HTERT RPE-1 (cell line): ENCODE results near the gene SRSF1.

Experiments
- in situ Hi-C: fragments of 300-500 bp; cut with MboI; formaldehyde crosslinking; loops from 4 replicates; pipeline ENCODE4 v1.14.3; 2020; ENCODE audit warnings: low sequenced_read_pairs

SRSF1 gene

GRCh38 chr17:58019521-58019920 lies 12.5 kb upstream of the SRSF1 start:
- in situ Hi-C loops: no loop called here

DNA sequence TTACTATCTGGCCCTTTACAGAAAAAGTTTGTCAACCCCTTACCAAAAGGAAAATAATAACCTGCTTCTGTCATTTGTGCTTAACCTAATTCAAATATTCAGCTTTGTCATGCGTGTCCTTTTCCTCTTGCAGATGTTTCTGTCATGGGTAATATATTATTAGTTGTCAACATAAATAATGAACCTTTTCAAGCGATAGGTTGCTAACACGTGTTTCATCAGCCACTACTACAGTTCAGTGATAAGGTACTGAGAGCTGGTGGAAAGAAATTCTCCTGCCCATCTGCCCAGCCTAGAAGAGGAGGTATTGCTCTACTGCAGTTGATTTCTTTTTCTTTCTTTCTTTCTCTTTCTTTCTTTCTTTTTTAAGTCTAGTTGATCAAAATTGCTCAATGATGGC lies 12.0 kb upstream of the SRSF1 start:
- in situ Hi-C loops: no loop called here

- in situ Hi-C loops: no loop called here
Observed at GRCh38 chr17:58010067-58010799, 3.2 kb upstream of the SRSF1 start.

- in situ Hi-C loops: no loop called here
Observed at GRCh38 chr17:58007781-58008706, 998 bp upstream of the SRSF1 start.

DNA sequence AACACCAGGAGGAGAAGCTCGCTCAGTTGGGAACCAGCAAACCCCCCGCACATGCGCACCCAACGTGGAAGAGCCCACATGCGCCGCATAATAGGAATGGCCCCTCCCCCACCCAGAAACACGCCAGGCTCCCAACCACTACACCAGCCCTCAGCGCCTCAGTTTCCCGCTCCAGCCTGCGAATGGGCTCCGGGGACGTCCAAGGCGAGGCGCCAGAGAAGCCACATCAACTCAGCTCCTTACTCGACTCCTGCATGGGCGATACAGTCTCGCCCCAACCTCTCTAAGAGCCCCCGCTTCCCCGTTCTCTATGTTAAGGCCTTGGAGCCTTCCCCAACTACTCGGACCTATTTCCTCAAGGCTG lies 504 bp downstream of the SRSF1 start:
- in situ Hi-C loops: no loop called here

DNA sequence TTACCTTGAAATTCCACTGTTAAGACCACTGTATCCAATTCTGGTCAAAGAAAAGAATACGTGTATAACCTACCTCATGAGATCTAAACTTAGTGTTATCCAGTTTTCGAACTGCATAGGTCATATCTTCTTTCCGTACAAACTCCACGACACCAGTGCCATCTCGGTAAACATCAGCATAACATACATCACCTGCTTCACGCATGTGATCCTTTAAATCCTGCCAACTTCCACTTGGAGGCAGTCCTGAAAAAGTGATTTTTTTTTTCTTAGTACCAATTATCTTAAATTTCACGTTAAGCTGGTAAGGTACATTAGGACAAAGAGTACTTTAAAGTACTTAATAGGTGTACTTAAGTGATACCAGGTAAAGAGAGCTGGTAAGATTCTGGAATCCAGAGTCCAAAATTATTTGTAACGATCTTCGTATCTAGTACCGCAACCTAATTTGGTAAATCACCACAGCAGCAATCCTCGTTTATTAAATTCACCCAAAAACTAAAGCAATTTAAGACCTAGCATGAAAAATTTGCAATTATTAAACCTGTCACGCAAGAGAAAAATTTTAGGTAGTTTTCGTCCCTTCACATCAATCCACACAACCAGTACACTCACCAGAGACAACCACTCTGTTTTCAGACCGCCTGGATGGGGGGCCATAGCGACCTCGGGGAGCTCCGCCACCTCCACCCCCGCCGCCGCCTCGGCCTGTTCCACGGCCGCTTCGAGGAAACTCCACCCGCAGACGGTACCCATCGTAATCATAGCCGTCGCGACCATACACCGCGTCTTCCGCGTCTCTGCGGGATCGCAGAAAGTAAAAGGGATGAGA lies 1.1 kb downstream of the SRSF1 start:
- in situ Hi-C loops: no loop called here

- in situ Hi-C loops: no loop called here
Observed at GRCh38 chr17:58005031-58005727, 1.9 kb downstream of the SRSF1 start.

GRCh38 chr17:58004060-58004459 lies 3.0 kb downstream of the SRSF1 start:
- in situ Hi-C loops: no loop called here

DNA sequence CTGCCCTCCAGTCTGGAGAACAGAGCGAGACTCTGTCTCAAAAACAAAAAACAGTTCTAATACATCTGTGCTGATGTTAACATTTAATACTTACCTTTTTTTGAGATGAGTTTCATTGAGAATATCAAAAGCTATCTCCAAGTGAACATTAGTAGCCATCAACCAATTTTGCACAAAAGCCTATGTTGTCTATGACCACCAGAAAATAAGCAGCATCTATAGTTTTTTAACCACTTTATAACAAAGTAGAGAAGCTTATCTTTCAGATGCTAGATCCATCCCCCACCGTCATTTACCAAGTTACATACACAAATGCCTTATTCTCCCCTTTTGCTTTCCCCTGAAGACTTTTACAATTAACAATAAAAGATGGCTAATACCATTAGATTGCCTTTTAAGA lies 4.1 kb downstream of the SRSF1 start:
- in situ Hi-C loops: no loop called here

GRCh38 chr17:58002154-58002948 lies 4.7 kb downstream of the SRSF1 start:
- in situ Hi-C loops: no loop called here

- in situ Hi-C loops: no loop called here
Observed at GRCh38 chr17:58001461-58002124, 5.5 kb downstream of the SRSF1 start.

- in situ Hi-C loops: loop anchor here (25.0 kb wide), 1 partner anchor 137 kb away; the partner anchor contains the start of gene MRPS23
Observed at GRCh38 chr17:57999496-58000017, 7.5 kb downstream of the SRSF1 start.

DNA sequence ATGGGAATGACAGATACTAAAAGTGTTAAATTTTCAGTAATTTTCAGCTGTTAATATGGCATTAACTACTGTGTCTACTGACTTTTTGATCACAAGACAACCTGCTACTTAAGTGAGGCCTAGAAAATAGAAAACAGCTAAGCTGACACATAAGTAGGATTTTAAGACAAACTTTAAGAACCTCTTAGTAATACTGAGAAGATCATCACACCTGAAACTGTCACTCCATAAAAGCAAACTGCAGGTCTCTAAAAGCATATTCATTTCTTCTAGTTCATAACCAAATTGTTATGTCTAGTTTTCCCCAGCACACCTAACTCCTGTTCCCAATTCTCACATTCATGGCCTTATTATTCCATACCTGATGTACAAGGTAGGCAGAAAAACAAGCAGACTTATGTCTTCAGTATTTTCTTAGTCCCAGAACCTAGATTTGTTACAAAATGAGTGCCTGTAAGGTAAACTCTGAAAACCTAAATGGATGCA lies 8.0 kb downstream of the SRSF1 start:
- in situ Hi-C loops: loop anchor here (25.0 kb wide), 1 partner anchor 137 kb away; the partner anchor contains the start of gene MRPS23

DNA sequence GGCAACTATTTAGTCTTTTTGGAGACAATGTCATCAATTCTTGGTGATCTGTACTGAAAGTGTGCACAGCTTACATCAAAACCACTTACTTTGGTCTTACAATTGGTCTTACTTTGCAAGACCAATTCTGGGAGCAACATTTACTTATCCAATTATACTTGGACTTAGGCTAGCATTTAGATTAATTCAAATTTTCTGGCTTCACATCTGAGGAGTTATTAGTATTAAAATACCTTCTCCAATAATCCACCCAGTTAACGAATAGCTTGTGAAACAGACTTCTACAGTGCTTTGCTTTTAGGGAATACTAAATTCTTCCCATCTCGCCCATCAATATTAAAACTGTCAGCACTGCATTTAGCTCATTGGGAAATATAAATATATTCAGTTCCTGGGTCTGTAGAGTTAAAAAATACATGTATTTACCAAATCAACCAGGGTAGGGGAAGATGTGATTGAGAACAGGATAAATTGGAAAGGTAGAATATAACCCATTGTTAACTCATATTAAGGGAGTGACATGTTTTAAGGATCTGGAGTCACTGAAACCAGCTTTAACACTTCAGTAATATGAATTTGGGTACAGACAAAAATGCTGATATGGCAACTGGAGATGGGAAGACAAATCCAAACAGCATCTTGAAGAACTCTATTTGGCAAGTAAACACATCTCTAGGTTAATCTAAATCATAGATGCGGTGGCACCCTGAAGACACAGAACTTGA lies 9.8 kb downstream of the SRSF1 start:
- in situ Hi-C loops: loop anchor here (25.0 kb wide), 1 partner anchor 135 kb away; the partner anchor contains the start of gene MRPS23

- in situ Hi-C loops: loop anchor here (25.0 kb wide), 1 partner anchor 133 kb away; the partner anchor contains the start of gene MRPS23
Observed at GRCh38 chr17:57995076-57995956, 11.7 kb downstream of the SRSF1 start.

- in situ Hi-C loops: loop anchor here (25.0 kb wide), 1 partner anchor 132 kb away; the partner anchor contains the start of gene MRPS23
Observed at GRCh38 chr17:57994436-57994835, 12.6 kb downstream of the SRSF1 start.
